HepG2 (cell line): ENCODE data around the gene ACP2. TPM values are rescaled to one million over a fixed set of nuclear protein-coding genes. Genes with fewer than 3 reads are reported as not detected.

Experiments
- GTF2F1 ChIP-seq: fragments of 150-350 bp; IDR thresholded peaks from 2 replicates; pipeline ENCODE4 v1.6.1; 2014; ENCODE audit warnings: low read length
- HHEX ChIP-seq: IDR thresholded peaks from 2 replicates; pipeline ENCODE4 v1.6.1; 2016; ENCODE audit warnings: control low read depth
- HINFP ChIP-seq: sonication (generic); formaldehyde crosslinking; IDR thresholded peaks from 2 replicates; pipeline ENCODE4 v1.4.0; 2020; ENCODE audit warnings: low read depth, mild to moderate bottlenecking, missing genetic modification reagents
- HIVEP1 ChIP-seq: sonication (generic); formaldehyde crosslinking; IDR thresholded peaks from 2 replicates; pipeline ENCODE4 v1.4.0; 2020; ENCODE audit warnings: mild to moderate bottlenecking, missing genetic modification reagents
- HMGXB4 ChIP-seq, 2 experiments: sonication (generic) in 1 of 2; formaldehyde crosslinking in 1 of 2; IDR thresholded peaks; 2 replicates each; pipeline versions ENCODE4 v1.4.0 to v1.6.1; 2018 to 2020; ENCODE audit warnings: missing genetic modification reagents in 2 of 2, borderline replicate concordance in 1 of 2, low read depth in 1 of 2, mild to moderate bottlenecking in 1 of 2, missing biosample characterization in 1 of 2
- JUN ChIP-seq: sonication (generic); formaldehyde crosslinking; IDR thresholded peaks from 2 replicates; pipeline ENCODE4 v1.4.0; 2020; ENCODE audit warnings: mild to moderate bottlenecking, missing genetic modification reagents
- MAX ChIP-seq: IDR thresholded peaks from 2 replicates; pipeline ENCODE4 v1.6.1; 2012; ENCODE audit warnings: inconsistent platforms
- MED1 ChIP-seq: sonication (generic); formaldehyde crosslinking; IDR thresholded peaks from 2 replicates; pipeline ENCODE4 v1.4.0; 2020; ENCODE audit warnings: missing genetic modification reagents
- NFRKB ChIP-seq: fragments of 450-650 bp; IDR thresholded peaks from 2 replicates; pipeline ENCODE4 v1.6.1; 2017
- PHF5A ChIP-seq: IDR thresholded peaks from one replicate; pipeline ENCODE4 v1.6.1; 2018; ENCODE audit warnings: low read depth, missing genetic modification reagents; ENCODE audit not compliant: unreplicated experiment
- RARA ChIP-seq: IDR thresholded peaks from 2 replicates; pipeline ENCODE4 v1.6.1; 2016; ENCODE audit warnings: missing genetic modification reagents, missing compliant biosample characterization
- SP4 ChIP-seq: sonication (generic); formaldehyde crosslinking; IDR thresholded peaks from 2 replicates; pipeline ENCODE4 v1.8.1; 2023; ENCODE audit warnings: mild to moderate bottlenecking, missing genetic modification reagents
- TCF7 ChIP-seq: sonication (generic); IDR thresholded peaks from 2 replicates; pipeline ENCODE4 v1.6.1; 2016; ENCODE audit warnings: antibody characterized with exemption, low read depth
- TCF7L2 ChIP-seq: IDR thresholded peaks from 2 replicates; pipeline ENCODE4 v1.6.1; 2011; ENCODE audit warnings: mild to moderate bottlenecking, low read depth, low read length, moderate library complexity
- TEAD3 ChIP-seq: optimal IDR thresholded peaks from 2 replicates; pipeline ENCODE3; 2016; ENCODE audit warnings: borderline replicate concordance
- THAP11 ChIP-seq: IDR thresholded peaks from 2 replicates; pipeline ENCODE4 v1.6.1; 2016; ENCODE audit warnings: missing biosample characterization, missing genetic modification reagents
- ZFP62 ChIP-seq: sonication (generic); formaldehyde crosslinking; IDR thresholded peaks from 2 replicates; pipeline ENCODE4 v1.4.0; 2020; ENCODE audit warnings: missing genetic modification reagents
- ZMAT3 ChIP-seq: sonication (generic); formaldehyde crosslinking; conservative IDR thresholded peaks from 2 replicates; pipeline ENCODE4 v1.7.0; 2021; ENCODE audit warnings: missing genetic modification reagents
- ZNF136 ChIP-seq: sonication (generic); formaldehyde crosslinking; IDR thresholded peaks from 2 replicates; pipeline ENCODE4 v1.8.1; 2022; ENCODE audit warnings: low read depth, mild to moderate bottlenecking, moderate library complexity, missing genetic modification reagents
- ZNF143 ChIP-seq: sonication (generic); formaldehyde crosslinking; IDR thresholded peaks from 2 replicates; pipeline ENCODE4 v1.4.0; 2020; ENCODE audit warnings: missing genetic modification reagents
- ZNF17 ChIP-seq: sonication (generic); formaldehyde crosslinking; IDR thresholded peaks from 2 replicates; pipeline ENCODE4 v1.5.0; 2020; ENCODE audit warnings: mild to moderate bottlenecking, missing genetic modification reagents
- ZNF232 ChIP-seq: sonication (generic); formaldehyde crosslinking; IDR thresholded peaks from 2 replicates; pipeline ENCODE4 v1.4.0; 2020; ENCODE audit warnings: missing genetic modification reagents, borderline replicate concordance
- ZNF501 ChIP-seq: sonication (generic); formaldehyde crosslinking; IDR thresholded peaks from 2 replicates; pipeline ENCODE4 v1.5.1; 2020; ENCODE audit warnings: mild to moderate bottlenecking, moderate library complexity, missing genetic modification reagents
- ZNF816 ChIP-seq: sonication (generic); formaldehyde crosslinking; IDR thresholded peaks from 2 replicates; pipeline ENCODE4 v1.8.0; 2022; ENCODE audit warnings: missing genetic modification reagents, mild to moderate bottlenecking, borderline replicate concordance
- polyA plus RNA-seq, 8 experiments: library from polyadenylated mRNA; depleted of rRNA in 3 of 8; stranded (reverse) in 7 of 8; unstranded in 1 of 8; fragments of >200 nt; fragmentation: Illumina TruSeq in 4 of 8; extraction: Trizol in 4 of 8; gene quantifications; 2 replicates each; pipeline versions ENCODE4 v1.2.1 to v1.2.3, GENCODE V29; 2011 to 2016; ENCODE audit warnings: low read depth in 4 of 8, missing spikeins in 1 of 8, mixed read lengths in 1 of 8; ENCODE audit not compliant: insufficient read depth in 1 of 8
- total RNA-seq, 5 experiments: library from RNA; depleted of rRNA; stranded (reverse); fragments of >200 nt; fragmentation: Illumina TruSeq; extraction: Trizol; gene quantifications; 2 replicates each; pipeline ENCODE4 v1.2.3, GENCODE V29; 2016; ENCODE audit warnings: low read depth in 1 of 5
- TF ChIP-seq, protein P1 (sequence below): sonication (generic); formaldehyde crosslinking; IDR thresholded peaks from 2 replicates; pipeline ENCODE4 v1.9.0; 2021; ENCODE audit warnings: missing genetic modification reagents, mild to moderate bottlenecking, borderline replicate concordance
- TF ChIP-seq, protein P2 (sequence below): sonication (generic); formaldehyde crosslinking; IDR thresholded peaks from 2 replicates; pipeline ENCODE4 v1.8.0; 2022; ENCODE audit warnings: low read depth, missing genetic modification reagents

ACP2 gene
- total and polyA plus RNA-seq, 2 of the 13 experiments (the other 11 are each of a cell fraction or from before 2014, with no cell fraction given) = 17.7 to 20.2 TPM

DNA sequence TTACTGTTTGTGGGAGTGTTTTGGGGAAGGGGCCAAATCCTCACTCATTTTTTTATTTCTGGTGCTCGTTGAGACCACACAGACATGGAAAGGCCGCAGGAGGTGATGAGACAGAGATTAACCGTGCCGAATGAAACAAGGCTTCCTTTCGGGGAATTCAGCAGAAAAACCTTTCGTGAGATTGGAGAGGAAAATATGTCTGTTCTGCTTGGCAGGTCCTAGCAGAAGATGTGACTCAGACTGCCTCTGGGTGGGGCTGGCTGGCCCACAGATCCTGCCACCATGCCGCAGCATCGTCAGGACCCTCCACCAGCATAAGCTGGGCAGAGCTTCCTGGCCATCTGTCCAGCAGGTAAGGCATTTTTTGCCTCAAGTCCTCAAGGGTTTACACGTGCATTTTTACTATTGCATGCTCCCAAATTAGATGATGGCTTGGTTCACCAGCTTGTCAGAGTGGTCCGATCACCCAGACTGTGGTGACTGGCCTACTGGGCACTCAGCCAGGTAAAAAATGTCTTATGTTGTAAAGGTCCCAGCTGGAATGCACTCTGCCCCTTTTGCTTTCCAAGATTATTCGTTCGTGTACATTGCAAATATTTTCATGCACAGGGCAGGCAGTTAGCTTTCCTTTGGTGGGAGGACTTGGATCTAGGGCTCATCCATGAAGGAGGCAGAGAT is 32.4 kb downstream of the ACP2 start (continued):
- TF ChIP-seq HINFP (CRISPR knock-in tag) = no peak
- no peak for TF ChIP-seq ZNF143 (CRISPR knock-in tag)
- no peak; the same call in 1 of the 2 replicates for TF ChIP-seq HHEX
- no peak for TF ChIP-seq ZFP62 (CRISPR knock-in tag)
- TF ChIP-seq, protein P1, sequence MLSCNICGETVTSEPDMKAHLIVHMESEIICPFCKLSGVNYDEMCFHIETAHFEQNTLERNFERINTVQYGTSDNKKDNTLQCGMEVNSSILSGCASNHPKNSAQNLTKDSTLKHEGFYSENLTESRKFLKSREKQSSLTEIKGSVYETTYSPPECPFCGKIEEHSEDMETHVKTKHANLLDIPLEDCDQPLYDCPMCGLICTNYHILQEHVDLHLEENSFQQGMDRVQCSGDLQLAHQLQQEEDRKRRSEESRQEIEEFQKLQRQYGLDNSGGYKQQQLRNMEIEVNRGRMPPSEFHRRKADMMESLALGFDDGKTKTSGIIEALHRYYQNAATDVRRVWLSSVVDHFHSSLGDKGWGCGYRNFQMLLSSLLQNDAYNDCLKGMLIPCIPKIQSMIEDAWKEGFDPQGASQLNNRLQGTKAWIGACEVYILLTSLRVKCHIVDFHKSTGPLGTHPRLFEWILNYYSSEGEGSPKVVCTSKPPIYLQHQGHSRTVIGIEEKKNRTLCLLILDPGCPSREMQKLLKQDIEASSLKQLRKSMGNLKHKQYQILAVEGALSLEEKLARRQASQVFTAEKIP (CRISPR knock-in tag) = no peak
- 0 out of 2 replicates have a peak, but pooled peaks have one; percentile 12 for TF ChIP-seq SP4 (CRISPR knock-in tag)
- no peak for TF ChIP-seq ZNF232 (CRISPR knock-in tag)
- TF ChIP-seq ZNF501 (CRISPR knock-in tag) = peak; percentile 32; the same call in 1 of the 2 replicates
- no peak for TF ChIP-seq THAP11 (CRISPR knock-in tag)
- no peak for TF ChIP-seq TCF7
- peak in 1 of 2 experiments; percentile 6; a peak in 1 of 4 replicates for TF ChIP-seq HMGXB4 (CRISPR knock-in tag; IDR thresholded peaks at IDR 0.05; ENCODE audit: borderline replicate concordance in 1 of 2, low read depth in 1 of 2)
- TF ChIP-seq JUN (CRISPR knock-in tag) = no peak; the same call in 1 of the 2 replicates
- TF ChIP-seq PHF5A (CRISPR knock-in tag) = no peak
- TF ChIP-seq ZMAT3 (CRISPR knock-in tag) = no peak
- no peak for TF ChIP-seq HIVEP1 (CRISPR knock-in tag)
- TF ChIP-seq, protein P2, sequence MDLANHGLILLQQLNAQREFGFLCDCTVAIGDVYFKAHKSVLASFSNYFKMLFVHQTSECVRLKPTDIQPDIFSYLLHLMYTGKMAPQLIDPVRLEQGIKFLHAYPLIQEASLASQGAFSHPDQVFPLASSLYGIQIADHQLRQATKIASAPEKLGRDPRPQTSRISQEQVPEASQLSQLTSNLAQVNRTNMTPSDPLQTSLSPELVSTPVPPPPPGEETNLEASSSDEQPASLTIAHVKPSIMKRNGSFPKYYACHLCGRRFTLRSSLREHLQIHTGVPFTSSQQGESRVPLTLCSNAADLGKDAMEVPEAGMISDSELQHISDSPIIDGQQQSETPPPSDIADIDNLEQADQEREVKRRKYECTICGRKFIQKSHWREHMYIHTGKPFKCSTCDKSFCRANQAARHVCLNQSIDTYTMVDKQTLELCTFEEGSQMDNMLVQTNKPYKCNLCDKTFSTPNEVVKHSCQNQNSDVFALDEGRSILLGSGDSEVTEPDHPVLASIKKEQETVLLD = no peak
- TF ChIP-seq NFRKB = no peak
- TF ChIP-seq TCF7L2 = no peak
- peak; percentile 43; the same call in 1 of the 2 replicates for TF ChIP-seq MAX
- TF ChIP-seq ZNF136 (CRISPR knock-in tag) = no peak
- TF ChIP-seq RARA = peak; percentile 95
- TF ChIP-seq ZNF816 = peak; percentile 67; the same call in 1 of the 2 replicates
- TF ChIP-seq MED1 (CRISPR knock-in tag) = peak; percentile 53
- peak; percentile 97 for TF ChIP-seq TEAD3 (CRISPR knock-in tag)
- no peak for TF ChIP-seq GTF2F1
- no peak for TF ChIP-seq ZNF17 (CRISPR knock-in tag)
